Left forelimb (tissue), 1 donor: ENCODE measurements around the gene EPHB2.

Experiments
- DNase-seq: peaks from one replicate; pipeline ENCODE4 v3.0.0-alpha.2; 2018; ENCODE audit warnings: low spot score

EPHB2 gene

DNA sequence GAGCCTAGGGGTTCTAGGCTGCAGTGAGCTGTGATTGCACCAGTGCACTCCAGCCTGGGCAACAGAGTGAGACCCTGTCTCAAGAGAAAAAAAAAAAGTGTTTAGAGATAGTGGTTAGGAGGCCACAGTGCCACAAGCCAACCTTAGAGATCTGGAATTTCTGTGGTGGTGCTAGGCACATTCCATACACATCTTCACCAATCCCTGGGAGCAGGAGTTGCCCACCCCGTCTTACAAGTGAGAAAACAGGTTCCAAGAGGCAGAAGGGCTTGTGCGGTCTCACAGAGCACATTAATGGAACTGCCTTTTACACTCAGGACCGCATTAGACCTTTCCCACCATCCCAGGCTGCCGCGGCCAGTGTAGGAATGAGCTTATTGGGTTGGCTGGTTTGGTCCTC is 93.2 kb downstream of the EPHB2 start:
- no peak for DNase-seq

DNA sequence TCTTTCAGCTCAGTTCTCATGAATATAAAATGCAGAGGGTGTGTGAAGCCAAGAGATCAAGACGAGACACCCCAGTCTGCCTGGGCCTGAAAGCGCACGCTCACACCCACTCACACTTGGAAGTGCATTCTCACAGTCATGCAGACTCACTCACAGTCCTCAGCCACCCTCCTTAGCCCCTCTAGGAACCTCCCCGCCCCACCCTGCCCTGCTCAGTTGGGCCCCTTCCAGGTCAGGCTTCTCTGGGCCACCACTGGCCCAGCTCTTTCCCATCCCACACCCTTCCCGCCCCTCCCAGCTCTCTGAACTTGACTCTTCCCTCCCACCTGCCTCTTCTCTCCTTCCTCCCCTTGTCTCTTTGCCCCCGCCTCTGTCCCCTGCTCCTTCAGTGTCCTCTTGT is 93.8 kb downstream of the EPHB2 start:
- no peak for DNase-seq

DNA sequence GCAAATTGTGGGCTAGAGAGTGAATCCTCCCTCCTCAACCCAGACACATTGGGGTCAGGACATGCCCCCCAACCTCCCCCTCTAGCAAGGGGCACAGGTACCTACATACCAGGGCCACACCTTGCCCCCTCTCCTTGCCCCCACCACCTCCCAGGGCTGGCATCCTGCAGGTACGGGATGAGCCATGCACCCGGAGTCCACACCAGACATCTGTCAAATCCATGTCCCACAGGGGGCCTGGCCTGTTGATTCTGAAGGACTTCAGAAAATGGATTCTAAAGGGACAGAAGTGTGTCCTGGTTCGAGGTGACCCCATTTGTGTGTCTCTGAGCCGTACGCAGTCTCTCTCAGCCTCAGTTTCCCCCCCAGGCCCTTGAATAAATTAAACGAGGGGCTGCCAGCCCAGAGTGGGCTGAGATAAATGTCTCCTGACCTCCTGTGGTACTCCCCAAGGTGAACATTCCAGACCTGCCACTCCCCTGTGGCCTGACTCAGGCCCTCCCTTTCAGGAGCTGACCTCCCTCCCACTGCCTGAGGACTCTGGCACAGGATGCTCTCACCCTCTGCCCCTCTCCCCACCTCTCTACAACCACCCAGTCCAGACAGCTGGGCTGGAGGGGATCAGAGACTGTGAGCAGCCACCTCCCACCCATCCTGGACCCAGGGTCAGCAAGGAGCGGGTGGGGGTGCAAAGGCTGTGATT is 94.5 kb downstream of the EPHB2 start:
- DNase-seq = no peak

DNA sequence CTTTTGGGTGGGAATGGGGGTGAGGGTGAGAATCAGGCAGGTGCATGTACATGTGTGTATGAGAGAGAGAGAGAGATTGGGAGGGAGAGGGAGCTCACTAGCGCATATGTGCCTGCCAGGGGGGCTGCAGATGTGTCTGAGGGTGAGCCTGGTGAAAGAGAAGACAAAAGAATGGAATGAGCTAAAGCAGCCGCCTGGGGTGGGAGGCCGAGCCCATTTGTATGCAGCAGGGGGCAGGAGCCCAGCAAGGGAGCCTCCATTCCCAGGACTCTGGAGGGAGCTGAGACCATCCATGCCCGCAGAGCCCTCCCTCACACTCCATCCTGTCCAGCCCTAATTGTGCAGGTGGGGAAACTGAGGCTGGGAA is 95.0 kb downstream of the EPHB2 start:
- DNase-seq = no peak

DNA sequence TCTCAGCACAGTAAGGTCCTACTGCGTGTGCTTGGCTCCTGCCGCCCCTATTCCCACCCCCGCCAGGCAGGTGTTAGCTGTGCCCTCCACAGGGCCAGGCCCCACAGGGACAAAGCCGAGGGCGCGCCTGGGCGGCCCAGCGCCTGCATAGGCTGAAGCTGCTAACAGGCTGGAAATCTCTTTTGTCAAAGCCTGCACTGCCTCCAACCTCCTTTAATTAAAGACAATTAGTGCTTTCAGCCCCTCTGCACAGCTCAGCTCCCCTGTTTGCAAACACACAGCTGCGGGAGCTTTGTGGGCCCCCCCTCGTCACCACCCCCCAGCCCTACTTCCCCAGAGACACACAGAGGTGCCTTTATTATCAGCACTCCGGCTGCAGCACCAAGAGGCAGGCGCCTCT is 95.9 kb downstream of the EPHB2 start:
- DNase-seq = no peak

DNA sequence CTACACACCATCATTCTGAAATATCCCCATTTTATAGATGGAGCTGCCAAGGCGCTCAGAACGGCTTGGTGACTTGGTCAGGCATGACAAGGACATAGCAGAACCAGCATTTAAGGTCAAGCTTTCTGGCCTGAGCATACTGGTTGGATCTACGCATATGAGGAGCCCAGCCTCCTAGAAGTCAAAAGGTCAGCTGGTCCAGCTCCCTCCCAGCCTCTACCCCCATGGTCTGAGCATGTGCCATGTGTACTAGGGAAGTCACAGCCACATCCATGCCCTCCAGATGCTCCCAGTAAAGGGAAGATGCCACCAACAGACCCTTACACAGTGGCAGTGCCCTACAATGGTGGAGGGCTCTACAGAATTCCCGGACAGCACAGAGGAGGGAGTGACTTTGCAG is 96.7 kb downstream of the EPHB2 start:
- no peak for DNase-seq

DNA sequence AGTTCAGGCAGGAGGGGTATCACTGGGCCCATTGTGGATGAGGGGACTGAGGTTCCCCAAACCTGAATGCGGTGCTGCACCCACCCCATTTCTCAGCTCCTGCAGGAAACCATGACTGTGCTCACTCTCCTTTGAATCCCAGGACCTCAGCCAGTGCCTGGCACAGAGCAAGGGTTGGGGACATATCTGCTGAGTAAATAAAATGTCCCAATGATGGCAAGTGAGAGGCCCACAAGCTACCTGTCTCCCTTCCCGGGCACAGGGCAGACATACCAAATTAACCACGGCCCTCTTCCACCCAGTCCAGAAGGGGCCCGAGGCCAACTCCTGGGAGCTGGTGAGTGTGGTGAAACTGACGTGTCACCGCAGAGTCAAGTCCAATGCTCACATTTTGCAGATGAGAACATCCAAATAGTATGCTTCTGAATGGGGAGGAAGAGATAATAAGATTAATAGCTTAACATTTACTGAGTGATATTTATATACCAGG is 97.6 kb downstream of the EPHB2 start:
- no peak for DNase-seq

DNA sequence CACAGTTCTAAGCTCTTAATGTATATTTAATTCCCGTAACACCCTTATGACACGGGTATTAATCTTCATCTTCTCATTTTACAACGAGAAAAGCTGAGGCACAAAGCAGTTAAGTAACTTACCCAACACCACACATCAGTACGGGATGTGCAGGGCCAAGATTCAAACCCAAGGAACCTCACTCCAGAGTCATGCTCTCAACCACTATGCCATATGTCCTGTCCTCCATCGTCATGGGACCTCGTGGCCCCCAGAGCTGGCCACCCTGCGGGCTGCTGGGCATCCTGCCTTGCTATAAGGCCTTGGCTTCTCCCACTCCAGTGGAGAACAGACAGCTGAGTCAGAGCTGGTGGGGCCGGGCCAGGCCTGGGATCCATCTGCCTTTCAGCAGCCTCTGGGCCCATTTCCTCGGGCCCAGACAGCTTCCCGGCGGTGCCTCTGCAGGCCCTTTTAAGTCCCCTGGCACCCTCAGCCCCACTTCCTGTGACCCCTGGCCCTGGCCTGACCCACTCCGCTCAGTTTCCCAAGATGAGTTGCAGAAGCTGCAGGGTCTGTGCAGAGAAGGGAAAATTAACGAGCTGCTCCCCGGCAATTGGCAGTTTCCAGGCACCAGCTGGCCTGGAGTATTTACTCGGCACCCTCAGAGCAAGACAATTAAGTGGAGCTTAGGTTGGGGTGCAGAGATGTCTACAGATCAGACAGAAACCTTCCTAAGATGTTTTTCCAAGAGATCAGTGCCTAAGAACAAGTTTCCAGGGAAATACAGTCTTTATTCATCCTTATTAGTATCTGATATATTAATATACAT is 98.2 kb downstream of the EPHB2 start:
- DNase-seq = no peak

DNA sequence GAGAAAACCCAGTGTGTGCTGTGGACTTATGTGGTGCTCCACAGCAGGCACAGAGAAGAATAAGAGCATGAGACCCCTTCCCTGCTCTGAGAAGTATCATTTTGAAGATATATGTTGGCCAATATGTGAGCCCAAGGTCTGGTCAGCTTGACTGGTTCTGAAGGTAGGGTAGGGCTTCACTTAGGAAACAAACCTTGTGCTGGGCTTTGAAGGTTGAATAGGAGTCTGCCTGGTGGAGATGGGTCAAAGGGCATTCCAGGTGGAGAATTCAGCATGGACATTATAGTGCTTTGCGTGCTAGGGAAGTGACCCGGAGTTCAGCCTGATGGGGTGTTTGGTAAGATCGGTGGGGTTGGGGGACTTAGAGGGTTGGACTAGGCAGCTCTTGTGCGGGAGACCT is 99.1 kb downstream of the EPHB2 start:
- DNase-seq = no peak

DNA sequence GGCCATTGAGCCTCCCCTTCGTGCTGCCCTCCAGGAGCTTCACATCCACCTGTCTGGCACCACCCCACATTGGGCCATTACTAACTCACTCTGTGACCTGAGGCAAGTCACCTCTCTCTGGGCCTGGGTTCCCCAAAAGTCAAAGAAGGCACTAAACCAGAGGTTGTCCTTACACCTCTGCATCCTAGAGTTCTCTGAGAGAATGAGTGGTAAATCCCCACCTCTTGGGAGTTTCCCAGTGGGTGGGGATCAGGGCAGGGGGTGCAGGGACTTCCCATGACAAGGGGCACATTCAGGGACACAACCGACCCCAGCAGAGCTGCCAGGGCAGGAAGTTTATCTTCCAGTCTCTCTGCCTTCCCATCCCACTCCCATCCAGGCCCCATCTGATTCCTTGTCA is 99.7 kb downstream of the EPHB2 start:
- no peak for DNase-seq

DNA sequence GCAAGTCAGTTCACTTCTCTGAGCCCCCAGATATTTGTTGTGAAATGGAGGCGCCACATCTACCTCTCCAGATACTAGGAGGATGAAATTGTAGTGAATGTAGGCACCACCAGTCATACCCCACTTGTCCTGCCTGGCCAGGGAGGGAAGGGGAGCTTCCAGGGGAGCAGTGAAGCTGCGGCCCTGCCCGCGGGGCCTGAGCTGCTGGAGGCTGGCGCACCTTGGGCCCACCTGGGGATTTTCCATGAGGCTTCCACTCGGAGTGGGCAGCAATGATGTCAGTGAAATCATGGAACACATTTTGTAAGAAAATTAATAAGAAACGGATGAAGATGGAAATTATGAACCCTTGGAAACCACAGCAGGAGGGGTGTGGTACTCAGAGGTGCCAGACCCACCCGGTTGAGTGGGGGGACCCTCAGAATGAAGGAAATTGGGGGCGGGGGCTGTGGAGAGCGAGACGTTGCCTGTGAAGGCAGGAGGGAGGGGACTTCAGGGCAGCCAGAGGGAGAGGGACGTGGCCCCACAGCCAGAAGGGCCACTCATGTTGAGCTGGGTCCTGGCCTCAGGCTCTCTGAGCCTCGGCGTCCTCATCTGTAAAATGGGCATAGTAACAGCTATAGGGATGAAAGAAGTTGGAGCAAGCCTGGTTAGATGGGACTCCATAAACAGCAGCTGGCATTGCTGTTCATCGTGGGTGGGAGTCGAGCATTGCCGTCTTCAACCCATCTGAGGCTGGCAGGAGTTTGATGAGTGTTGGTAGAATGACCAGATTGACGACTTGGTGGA is 101.6 kb downstream of the EPHB2 start:
- DNase-seq = no peak

DNA sequence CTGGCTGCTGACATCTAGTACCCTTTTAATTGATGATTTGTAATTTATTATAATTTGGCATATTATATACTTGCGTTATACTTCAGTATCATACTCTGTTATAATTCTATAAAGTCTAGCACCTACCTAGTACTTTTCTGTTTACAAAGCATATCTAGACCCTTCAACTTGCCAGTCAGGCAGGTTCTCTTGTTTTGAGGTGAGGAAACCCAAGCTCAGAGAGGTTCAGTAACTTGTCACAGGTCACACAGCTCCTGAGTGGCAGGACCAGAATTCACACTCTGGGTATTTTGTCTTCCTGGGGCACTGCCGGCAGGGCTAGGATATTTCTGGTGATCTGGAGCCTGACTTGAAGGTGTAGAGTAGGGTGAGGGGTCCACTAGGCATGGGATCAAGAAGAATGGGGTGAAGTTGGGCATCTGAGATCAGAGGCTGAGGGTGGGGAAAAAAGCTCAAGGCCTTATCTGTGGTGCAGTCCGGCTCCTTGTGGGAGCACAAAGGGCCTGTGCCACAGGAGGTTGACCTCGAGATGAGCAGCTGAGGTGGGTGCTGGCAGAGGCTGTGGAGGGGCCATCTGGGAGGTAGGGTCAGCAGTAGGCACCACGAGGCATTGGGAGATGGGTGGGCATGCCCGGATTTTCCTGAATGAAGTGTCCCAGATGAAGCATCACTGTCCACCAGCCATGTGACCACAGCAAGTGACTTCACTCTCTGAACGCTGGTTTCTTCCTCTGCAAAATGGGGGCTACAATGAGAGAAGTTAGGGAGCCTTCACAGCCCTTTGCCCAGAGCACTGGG is 102.6 kb downstream of the EPHB2 start:
- DNase-seq = no peak

DNA sequence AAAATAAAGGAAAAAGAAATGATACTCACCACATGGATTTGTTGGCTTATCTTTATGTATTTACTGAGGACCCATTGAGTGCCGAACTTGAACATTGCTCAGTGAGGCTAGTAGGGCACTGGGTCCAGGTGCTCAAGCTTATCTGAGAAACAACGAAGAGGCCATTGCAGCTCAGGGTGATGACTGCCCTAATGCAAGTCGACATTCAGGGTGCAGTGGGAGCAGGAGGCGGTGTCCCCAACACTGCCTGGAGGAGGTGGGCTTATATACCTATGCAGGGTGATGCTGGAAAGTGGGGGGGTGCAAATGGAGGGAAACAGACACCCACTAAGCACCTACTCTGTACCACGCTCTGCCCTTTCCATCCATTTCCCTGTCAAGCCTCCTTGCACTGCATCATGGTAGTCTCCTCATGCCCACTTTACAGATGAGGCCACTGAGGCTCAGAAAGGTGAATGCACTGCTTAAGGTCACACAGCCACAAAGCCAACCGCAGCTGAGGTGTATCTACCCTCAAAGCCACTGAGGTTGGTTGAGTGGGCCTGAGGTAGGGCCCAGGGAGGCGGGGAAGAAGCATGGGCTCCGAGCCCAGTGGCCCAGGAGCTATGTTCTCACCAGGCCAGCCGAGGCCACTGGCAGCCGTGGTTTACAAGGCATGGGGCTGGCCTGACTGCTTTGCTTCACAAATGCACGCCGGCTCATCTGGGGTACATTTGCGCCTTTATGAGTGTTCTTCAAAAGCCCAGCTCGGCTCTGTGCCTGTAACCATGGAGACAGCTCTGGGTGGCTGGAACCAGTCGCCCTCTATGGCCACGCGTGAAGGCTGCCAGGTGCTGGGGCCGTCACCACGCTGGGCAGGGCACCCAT is 103.8 kb downstream of the EPHB2 start:
- DNase-seq = peak; percentile 87

DNA sequence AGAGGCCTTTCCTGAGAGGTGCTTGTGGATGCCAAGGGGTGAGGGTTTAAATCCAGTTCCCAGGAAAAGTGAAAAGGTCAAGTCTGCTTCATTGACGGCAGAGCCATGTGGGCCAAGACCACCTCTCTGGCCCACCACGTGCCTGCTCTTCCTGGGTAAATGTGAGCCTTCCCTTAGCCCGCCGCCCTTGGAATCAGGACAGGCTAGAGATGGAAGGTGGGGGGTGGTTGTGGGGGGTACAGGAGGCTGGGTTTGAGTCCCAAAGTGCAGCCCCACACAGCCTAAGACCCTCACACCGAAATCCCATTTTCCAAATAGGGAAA is 104.4 kb downstream of the EPHB2 start:
- DNase-seq = no peak

DNA sequence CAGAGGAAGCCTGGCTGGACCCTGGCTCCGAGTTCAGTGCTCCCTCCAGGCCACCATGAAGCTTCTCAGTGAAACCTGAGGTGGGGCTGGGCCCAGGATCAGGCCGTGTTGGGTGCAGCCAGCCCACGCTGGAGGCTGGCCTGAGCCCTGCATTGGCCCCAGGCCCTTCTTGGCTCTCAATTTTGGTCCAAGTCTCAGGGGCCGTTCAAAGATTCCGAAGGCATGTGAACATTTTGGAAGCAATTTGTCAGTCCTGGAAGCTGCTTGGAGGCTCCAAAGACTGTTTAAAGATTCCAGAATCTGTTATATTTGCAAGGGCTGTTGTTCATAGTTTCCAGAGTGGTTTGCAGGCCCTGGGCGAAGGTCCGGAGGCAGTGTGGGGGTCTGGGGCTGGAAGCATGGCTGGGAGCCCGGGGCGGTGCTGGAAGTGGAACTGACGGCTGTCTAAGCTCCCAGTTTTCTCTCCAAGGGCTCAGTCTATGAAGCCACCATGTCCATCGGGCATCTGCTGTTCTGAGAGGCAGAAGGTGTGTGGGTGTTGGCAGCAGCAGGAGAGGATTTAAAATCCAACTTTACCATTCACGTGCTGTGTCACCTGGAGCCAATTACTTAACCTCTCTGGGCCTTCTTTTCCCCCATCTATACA is 104.9 kb downstream of the EPHB2 start:
- peak; percentile 84 for DNase-seq

DNA sequence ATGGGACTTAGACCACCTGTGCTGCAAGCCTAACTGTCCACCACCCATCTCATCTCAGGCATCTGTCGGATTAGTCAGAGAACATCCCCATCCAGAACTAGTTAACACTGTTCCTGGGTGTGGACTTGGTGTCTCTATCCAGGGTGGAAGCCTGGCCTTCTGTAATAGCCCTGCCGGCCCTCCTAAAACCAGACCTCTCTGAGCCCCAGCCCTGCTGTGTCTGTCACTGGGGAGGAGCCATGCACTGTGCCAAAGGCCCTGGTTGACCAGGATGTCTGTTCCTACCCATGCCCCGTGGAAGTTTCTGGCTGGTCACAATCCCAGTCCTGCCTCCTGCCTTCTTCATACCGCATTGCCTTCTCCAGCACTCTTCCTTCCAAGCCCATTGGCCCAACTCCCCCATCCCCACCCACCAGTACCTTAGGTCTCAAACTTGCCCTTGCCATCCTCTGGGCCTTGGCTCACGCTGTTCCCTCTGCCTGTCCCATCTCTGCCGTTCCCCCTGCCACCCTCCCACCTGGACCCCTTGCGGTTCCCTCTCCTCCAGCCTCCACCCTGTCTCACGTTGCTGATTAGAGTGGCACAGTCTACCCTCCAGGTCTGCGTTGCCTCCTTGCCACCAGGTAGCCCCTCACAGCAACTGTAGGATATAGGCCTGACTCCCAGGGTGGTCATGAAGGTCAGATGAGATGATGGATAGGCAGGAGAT is 105.6 kb downstream of the EPHB2 start:
- no peak for DNase-seq

DNA sequence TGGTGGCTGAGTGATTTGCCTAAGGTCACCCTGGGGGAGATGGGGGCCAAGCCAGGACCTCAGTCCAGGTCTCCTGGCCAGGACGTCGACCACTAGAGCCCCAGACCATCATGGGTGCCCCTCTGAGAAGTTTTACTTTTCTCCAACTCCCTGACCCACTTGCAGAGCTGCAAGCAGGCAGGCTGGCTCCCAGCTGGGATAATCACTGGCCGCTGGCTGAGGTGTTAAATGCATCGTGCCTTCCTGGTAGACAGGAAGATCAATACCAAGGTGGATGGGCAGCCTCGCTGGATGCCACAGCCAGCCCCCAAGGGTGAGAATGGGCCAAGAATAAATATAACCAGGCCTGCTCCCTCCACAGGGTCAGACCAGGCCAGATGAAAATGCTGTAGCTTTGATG is 106.2 kb downstream of the EPHB2 start:
- DNase-seq = no peak

DNA sequence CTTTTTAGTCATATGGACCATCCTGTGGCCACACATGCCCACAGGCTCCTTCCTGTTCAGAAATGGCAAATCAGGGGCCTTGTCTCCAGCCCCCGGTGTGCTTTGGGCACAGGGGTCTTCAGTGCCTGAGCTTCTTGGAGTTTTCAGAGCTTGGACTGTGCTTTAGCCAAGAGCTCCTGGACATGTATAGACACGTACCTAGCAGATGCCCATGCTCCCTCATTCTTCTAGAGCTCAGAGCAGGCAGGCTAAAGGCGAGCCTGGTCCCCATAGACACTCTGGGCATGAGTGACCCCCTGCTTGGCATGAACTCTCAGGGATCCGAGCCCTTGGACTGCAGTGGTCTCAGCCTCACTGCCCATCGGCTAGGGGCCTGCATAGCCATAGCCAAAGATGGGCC is 106.8 kb downstream of the EPHB2 start:
- DNase-seq = no peak

DNA sequence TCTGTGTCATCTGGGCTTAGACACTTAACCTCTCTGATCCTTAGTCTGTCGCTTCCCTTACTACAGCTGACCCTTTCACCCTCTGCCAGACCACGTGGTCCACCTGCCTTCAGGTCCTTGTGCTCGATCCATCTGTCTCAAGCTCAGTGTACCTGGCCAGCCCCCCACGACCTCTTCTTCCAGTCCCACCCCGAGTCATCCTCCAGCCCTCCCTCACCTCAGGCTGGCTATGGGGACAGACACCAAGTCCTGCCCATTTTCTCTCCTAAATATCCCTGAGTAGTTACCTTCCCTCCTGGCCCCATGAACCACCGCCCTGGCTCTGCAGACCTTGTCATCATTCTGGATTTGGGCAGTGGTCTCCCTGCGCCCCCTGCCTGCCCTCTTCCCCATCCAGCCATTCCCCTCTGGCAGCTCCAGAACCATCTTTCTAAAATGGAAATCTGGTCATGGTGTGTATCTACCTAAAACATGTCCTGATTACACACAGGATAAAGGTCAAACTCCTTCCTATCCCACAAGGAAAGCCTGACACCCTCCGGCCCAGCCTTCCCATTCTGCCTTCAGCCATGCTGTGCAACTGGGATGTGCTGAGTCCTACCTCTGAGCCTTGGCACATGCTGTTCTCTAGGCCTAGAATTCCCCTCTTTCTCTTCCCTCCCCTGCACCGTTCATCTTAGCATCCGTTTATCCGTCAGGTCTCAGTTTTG is 107.6 kb downstream of the EPHB2 start:
- no peak for DNase-seq
